ENCODE data around the gene UFC1.

GRCh38 chr1:161177112-161177935 is 23.5 kb downstream of the UFC1 start, which contains the start of gene B4GALT3:
- peak in 2 of 4 experiments; percentile 18 to 21 for TF ChIP-seq CTCF (IDR thresholded peaks at IDR 0.05)
- peak; percentile 58 to 76 for TF ChIP-seq POLR2A (IDR thresholded peaks at IDR 0.05)
- peak; percentile 83 for TF ChIP-seq POLR2AphosphoS5 (IDR thresholded peaks at IDR 0.05)

All from gastroesophageal sphincter (tissue), 3 donors.